IMR-90 (cell line): Measurements from ENCODE around the gene FUT7.

Source experiments
- CEBPB ChIP-seq: IDR thresholded peaks from 2 replicates; pipeline ENCODE4 v1.6.1; 2012; ENCODE audit warnings: low read depth, low read length, improper control_type of control experiment
- FOS ChIP-seq: fragments of 150-350 bp; IDR thresholded peaks from 2 replicates; pipeline ENCODE4 v1.6.1; 2016; ENCODE audit warnings: low read depth, low read length
- MAFK ChIP-seq: IDR thresholded peaks from 2 replicates; pipeline ENCODE4 v1.6.1; 2012; ENCODE audit warnings: low read depth, low read length, improper control_type of control experiment
- MAZ ChIP-seq: IDR thresholded peaks from 2 replicates; pipeline ENCODE4 v1.6.1; 2012; ENCODE audit warnings: low read depth, mild to moderate bottlenecking, low read length, improper control_type of control experiment, moderate library complexity, borderline replicate concordance
- MXI1 ChIP-seq: IDR thresholded peaks from 2 replicates; pipeline ENCODE4 v1.6.1; 2012; ENCODE audit warnings: low read depth, mild to moderate bottlenecking, low read length, moderate library complexity, borderline replicate concordance
- POLR2A ChIP-seq: IDR thresholded peaks from 2 replicates; pipeline ENCODE4 v1.6.1; 2012; ENCODE audit warnings: mild to moderate bottlenecking, low read depth, low read length
- RAD21 ChIP-seq: IDR thresholded peaks from 2 replicates; pipeline ENCODE4 v1.6.1; 2012; ENCODE audit warnings: low read length, improper control_type of control experiment
- RCOR1 ChIP-seq: IDR thresholded peaks from 2 replicates; pipeline ENCODE4 v1.6.1; 2012; ENCODE audit warnings: mild to moderate bottlenecking, low read length, improper control_type of control experiment; ENCODE audit not compliant: insufficient replicate concordance
- RFX5 ChIP-seq: IDR thresholded peaks from 2 replicates; pipeline ENCODE4 v1.8.0; 2012; ENCODE audit warnings: low read depth, mild to moderate bottlenecking, low read length, moderate library complexity
- SMC3 ChIP-seq: fragments of 150-350 bp; IDR thresholded peaks from 2 replicates; pipeline ENCODE4 v1.6.1; 2016; ENCODE audit warnings: low read depth, mild to moderate bottlenecking, antibody characterized with exemption, low read length, moderate library complexity
- TF ChIP-seq, protein P1 (sequence below): conservative IDR thresholded peaks from 2 replicates; pipeline ENCODE4 v1.5.1; 2012; ENCODE audit warnings: mild to moderate bottlenecking, low read depth, low read length, improper control_type of control experiment
- TF ChIP-seq, protein P2 (sequence below): fragments of 150-350 bp; IDR thresholded peaks from 2 replicates; pipeline ENCODE4 v1.6.1; 2017; ENCODE audit warnings: mild to moderate bottlenecking, antibody characterized with exemption, low read length, low read depth
- TF ChIP-seq, protein P3 (sequence below): fragments of 150-350 bp; IDR thresholded peaks from 2 replicates; pipeline ENCODE4 v1.6.1; 2016; ENCODE audit warnings: low read depth, mild to moderate bottlenecking, low read length, moderate library complexity, borderline replicate concordance

DNA sequence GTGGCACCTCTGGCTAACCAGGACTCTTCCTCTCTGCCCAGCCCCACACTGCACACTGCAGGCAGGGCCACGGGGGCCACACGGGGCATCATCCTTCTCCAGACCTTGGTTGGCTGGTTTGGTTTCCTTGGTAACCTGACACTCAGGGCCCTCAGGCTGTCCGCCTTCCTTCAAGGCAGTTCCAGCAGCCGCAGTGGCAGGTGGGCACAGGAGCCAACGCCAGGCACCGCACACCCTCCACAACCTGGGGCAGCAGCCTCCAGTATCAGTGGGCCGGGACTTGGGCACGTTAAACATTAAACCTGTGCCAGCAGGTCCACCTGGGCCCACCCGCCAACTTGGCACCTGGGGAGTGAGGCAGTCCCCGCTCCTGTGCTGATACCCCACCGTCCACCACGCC is 12.1 kb upstream of the FUT7 start:
- TF ChIP-seq MAFK (no peak), CEBPB (no peak), RFX5 (no peak), MXI1 (no peak), RCOR1 (no peak), POLR2A (no peak), FOS (no peak), RAD21 (no peak), MAZ (no peak), SMC3 (no peak)
- TF ChIP-seq, protein P1, sequence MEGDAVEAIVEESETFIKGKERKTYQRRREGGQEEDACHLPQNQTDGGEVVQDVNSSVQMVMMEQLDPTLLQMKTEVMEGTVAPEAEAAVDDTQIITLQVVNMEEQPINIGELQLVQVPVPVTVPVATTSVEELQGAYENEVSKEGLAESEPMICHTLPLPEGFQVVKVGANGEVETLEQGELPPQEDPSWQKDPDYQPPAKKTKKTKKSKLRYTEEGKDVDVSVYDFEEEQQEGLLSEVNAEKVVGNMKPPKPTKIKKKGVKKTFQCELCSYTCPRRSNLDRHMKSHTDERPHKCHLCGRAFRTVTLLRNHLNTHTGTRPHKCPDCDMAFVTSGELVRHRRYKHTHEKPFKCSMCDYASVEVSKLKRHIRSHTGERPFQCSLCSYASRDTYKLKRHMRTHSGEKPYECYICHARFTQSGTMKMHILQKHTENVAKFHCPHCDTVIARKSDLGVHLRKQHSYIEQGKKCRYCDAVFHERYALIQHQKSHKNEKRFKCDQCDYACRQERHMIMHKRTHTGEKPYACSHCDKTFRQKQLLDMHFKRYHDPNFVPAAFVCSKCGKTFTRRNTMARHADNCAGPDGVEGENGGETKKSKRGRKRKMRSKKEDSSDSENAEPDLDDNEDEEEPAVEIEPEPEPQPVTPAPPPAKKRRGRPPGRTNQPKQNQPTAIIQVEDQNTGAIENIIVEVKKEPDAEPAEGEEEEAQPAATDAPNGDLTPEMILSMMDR, result no peak
- TF ChIP-seq, protein P2, sequence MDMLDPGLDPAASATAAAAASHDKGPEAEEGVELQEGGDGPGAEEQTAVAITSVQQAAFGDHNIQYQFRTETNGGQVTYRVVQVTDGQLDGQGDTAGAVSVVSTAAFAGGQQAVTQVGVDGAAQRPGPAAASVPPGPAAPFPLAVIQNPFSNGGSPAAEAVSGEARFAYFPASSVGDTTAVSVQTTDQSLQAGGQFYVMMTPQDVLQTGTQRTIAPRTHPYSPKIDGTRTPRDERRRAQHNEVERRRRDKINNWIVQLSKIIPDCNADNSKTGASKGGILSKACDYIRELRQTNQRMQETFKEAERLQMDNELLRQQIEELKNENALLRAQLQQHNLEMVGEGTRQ, result no peak
- TF ChIP-seq, protein P3, sequence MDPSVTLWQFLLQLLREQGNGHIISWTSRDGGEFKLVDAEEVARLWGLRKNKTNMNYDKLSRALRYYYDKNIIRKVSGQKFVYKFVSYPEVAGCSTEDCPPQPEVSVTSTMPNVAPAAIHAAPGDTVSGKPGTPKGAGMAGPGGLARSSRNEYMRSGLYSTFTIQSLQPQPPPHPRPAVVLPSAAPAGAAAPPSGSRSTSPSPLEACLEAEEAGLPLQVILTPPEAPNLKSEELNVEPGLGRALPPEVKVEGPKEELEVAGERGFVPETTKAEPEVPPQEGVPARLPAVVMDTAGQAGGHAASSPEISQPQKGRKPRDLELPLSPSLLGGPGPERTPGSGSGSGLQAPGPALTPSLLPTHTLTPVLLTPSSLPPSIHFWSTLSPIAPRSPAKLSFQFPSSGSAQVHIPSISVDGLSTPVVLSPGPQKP, result no peak
